HepG2 (cell line): ENCODE results near the gene CUTC. TPM values are rescaled to one million over a fixed set of nuclear protein-coding genes. Genes with fewer than 3 reads are reported as not detected.

Experiments
- NFIB ChIP-seq: sonication (generic); formaldehyde crosslinking; IDR thresholded peaks from 2 replicates; pipeline ENCODE4 v1.9.0; 2021; ENCODE audit warnings: missing genetic modification reagents, mild to moderate bottlenecking, borderline replicate concordance
- ZNF180 ChIP-seq: sonication (generic); formaldehyde crosslinking; IDR thresholded peaks from 2 replicates; pipeline ENCODE4 v1.4.0; 2020; ENCODE audit warnings: low read depth, missing genetic modification reagents, borderline replicate concordance
- ZNF382 ChIP-seq: sonication (generic); formaldehyde crosslinking; IDR thresholded peaks from 2 replicates; pipeline ENCODE4 v1.5.0; 2020; ENCODE audit warnings: missing genetic modification reagents, mild to moderate bottlenecking, borderline replicate concordance
- ZNF780A ChIP-seq: sonication (generic); formaldehyde crosslinking; IDR thresholded peaks from 2 replicates; pipeline ENCODE4 v1.8.0; 2022; ENCODE audit warnings: mild to moderate bottlenecking, missing genetic modification reagents, moderate library complexity
- polyA plus RNA-seq, 8 experiments: library from polyadenylated mRNA; depleted of rRNA in 3 of 8; stranded (reverse) in 7 of 8; unstranded in 1 of 8; fragments of >200 nt; fragmentation: Illumina TruSeq in 4 of 8; extraction: Trizol in 4 of 8; gene quantifications; 2 replicates each; pipeline versions ENCODE4 v1.2.1 to v1.2.3, GENCODE V29; 2011 to 2016; ENCODE audit warnings: low read depth in 4 of 8, missing spikeins in 1 of 8, mixed read lengths in 1 of 8; ENCODE audit not compliant: insufficient read depth in 1 of 8
- total RNA-seq, 5 experiments: library from RNA; depleted of rRNA; stranded (reverse); fragments of >200 nt; fragmentation: Illumina TruSeq; extraction: Trizol; gene quantifications; 2 replicates each; pipeline ENCODE4 v1.2.3, GENCODE V29; 2016; ENCODE audit warnings: low read depth in 1 of 5
- TF ChIP-seq, protein P1 (sequence below): sonication (generic); formaldehyde crosslinking; IDR thresholded peaks from 2 replicates; pipeline ENCODE4; 2020; ENCODE audit warnings: missing genetic modification reagents, mild to moderate bottlenecking, borderline replicate concordance
- TF ChIP-seq, protein P2 (sequence below): sonication (generic); formaldehyde crosslinking; IDR thresholded peaks from 2 replicates; pipeline ENCODE4 v1.4.0; 2020; ENCODE audit warnings: missing genetic modification reagents, borderline replicate concordance

Gene CUTC
- total and polyA plus RNA-seq, 2 of the 13 experiments (the other 11 are each of a cell fraction or from before 2014, with no cell fraction given), result 22.3 to 25.8 TPM

DNA sequence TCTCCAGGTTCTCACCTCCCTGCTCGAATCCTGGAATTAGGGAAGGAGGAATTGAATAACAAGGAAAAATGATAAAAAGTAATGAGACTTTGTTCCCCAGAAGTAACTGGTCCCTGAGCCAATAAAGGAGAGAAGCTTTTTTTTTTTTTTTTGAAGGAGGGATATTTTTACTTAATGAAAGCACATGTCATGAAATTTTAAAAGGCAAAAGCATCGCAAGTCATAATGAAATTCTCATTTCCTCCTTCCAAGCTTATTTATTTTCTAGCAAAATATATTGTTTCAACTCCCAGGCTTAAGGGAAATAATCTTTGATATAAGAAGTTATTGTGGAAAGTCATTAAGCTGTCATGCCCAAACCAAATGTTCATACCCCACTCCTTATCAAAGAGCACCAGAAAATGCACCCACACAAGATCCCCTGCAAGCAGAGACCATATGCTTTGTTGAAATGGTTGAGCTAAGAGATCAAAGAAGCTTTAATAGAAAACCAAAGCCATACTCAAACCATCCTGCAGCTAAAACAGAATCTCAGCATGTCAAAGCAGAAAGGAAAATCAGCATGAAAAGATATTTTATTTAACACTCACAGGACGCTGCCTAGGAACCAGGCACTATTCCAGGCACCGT lies 33.8 kb downstream of the CUTC start (continued):
- no peak for TF ChIP-seq ZNF382 (CRISPR knock-in tag)
- TF ChIP-seq, protein P1, sequence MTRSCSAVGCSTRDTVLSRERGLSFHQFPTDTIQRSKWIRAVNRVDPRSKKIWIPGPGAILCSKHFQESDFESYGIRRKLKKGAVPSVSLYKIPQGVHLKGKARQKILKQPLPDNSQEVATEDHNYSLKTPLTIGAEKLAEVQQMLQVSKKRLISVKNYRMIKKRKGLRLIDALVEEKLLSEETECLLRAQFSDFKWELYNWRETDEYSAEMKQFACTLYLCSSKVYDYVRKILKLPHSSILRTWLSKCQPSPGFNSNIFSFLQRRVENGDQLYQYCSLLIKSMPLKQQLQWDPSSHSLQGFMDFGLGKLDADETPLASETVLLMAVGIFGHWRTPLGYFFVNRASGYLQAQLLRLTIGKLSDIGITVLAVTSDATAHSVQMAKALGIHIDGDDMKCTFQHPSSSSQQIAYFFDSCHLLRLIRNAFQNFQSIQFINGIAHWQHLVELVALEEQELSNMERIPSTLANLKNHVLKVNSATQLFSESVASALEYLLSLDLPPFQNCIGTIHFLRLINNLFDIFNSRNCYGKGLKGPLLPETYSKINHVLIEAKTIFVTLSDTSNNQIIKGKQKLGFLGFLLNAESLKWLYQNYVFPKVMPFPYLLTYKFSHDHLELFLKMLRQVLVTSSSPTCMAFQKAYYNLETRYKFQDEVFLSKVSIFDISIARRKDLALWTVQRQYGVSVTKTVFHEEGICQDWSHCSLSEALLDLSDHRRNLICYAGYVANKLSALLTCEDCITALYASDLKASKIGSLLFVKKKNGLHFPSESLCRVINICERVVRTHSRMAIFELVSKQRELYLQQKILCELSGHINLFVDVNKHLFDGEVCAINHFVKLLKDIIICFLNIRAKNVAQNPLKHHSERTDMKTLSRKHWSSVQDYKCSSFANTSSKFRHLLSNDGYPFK (CRISPR knock-in tag), result no peak
- no peak for TF ChIP-seq ZNF780A (CRISPR knock-in tag)
- TF ChIP-seq, protein P2, sequence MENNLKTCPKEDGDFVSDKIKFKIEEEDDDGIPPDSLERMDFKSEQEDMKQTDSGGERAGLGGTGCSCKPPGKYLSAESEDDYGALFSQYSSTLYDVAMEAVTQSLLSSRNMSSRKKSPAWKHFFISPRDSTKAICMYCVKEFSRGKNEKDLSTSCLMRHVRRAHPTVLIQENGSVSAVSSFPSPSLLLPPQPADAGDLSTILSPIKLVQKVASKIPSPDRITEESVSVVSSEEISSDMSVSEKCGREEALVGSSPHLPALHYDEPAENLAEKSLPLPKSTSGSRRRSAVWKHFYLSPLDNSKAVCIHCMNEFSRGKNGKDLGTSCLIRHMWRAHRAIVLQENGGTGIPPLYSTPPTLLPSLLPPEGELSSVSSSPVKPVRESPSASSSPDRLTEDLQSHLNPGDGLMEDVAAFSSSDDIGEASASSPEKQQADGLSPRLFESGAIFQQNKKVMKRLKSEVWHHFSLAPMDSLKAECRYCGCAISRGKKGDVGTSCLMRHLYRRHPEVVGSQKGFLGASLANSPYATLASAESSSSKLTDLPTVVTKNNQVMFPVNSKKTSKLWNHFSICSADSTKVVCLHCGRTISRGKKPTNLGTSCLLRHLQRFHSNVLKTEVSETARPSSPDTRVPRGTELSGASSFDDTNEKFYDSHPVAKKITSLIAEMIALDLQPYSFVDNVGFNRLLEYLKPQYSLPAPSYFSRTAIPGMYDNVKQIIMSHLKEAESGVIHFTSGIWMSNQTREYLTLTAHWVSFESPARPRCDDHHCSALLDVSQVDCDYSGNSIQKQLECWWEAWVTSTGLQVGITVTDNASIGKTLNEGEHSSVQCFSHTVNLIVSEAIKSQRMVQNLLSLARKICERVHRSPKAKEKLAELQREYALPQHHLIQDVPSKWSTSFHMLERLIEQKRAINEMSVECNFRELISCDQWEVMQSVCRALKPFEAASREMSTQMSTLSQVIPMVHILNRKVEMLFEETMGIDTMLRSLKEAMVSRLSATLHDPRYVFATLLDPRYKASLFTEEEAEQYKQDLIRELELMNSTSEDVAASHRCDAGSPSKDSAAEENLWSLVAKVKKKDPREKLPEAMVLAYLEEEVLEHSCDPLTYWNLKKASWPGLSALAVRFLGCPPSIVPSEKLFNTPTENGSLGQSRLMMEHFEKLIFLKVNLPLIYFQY, result no peak
- no peak for TF ChIP-seq ZNF180 (CRISPR knock-in tag)
- no peak for TF ChIP-seq NFIB (CRISPR knock-in tag)
